D341Med (cell line): ENCODE results near the gene PEX14.
"Not testable (repeated sequence)": the region's sequence is repeated elsewhere in the genome, so short reads cannot be mapped to it uniquely, and the experiment has no call there.

Experiments used
- DNase-seq: peaks from one replicate; pipeline ENCODE4 v3.0.0; 2012; ENCODE audit warnings: low spot score

The PEX14 gene

GRCh38 chr1:10474613-10475507 is at the start of gene PEX14:
Gene PEX14 (plus strand): TSS chr1:10474950. CDS start chr1:10474967, 17 bp downstream.
- DNase-seq, result peak; percentile 92

GRCh38 chr1:10425826-10426534 is 48.8 kb upstream of the PEX14 start:
- not testable (repeated sequence) for DNase-seq

- not testable (repeated sequence) for DNase-seq
Measured at GRCh38 chr1:10426535-10426848, 48.3 kb upstream of the PEX14 start.

- DNase-seq, result no peak
Measured at GRCh38 chr1:10428984-10429383, 45.8 kb upstream of the PEX14 start.

- no peak for DNase-seq
Measured at GRCh38 chr1:10429868-10430215, 44.9 kb upstream of the PEX14 start.

GRCh38 chr1:10430216-10431069 is 44.3 kb upstream of the PEX14 start, which contains the start of gene CENPS:
Gene CENPS (plus strand): TSS chr1:10430433. CDS start chr1:10430518, 85 bp downstream.
- peak; percentile 99 for DNase-seq

- no peak for DNase-seq
Measured at GRCh38 chr1:10431070-10431730, 43.5 kb upstream of the PEX14 start.

GRCh38 chr1:10432910-10433700 is 41.6 kb upstream of the PEX14 start:
- DNase-seq, result no peak

- no peak for DNase-seq
Measured at GRCh38 chr1:10433790-10434189, 41.0 kb upstream of the PEX14 start.

GRCh38 chr1:10434590-10434989 is 40.2 kb upstream of the PEX14 start:
- no peak for DNase-seq

GRCh38 chr1:10437052-10437451 is 37.7 kb upstream of the PEX14 start:
- no peak for DNase-seq

- no peak for DNase-seq
Measured at GRCh38 chr1:10438677-10439163, 36.0 kb upstream of the PEX14 start.

GRCh38 chr1:10440305-10440704 is 34.4 kb upstream of the PEX14 start:
- no peak for DNase-seq

- no peak for DNase-seq
Measured at GRCh38 chr1:10440794-10441193, 34.0 kb upstream of the PEX14 start.

GRCh38 chr1:10444248-10444647 is 30.5 kb upstream of the PEX14 start:
- DNase-seq, result no peak

GRCh38 chr1:10444795-10445397 is 29.9 kb upstream of the PEX14 start:
- no peak for DNase-seq

- DNase-seq, result no peak
Measured at GRCh38 chr1:10446790-10447422, 27.8 kb upstream of the PEX14 start.

GRCh38 chr1:10449751-10450150 is 25.0 kb upstream of the PEX14 start, which contains the start of gene CORT:
Gene CORT (plus strand): TSS chr1:10450031. CDS start chr1:10450224, 193 bp downstream.
- DNase-seq, result no peak

GRCh38 chr1:10450156-10450814 is 24.5 kb upstream of the PEX14 start:
- DNase-seq, result no peak
